T-helper 1 cell treated with Interleukin-12 subunit alpha and Interleukin-12 subunit beta and Interleukin-4 antibody, amounts not matched to agents 30 μg/mL and 1 μg/mL, for 36 hours (primary cell): ENCODE data around the gene ASB7.

Source experiments
- H3K27ac Mint-ChIP-seq: one replicate; pipeline ENCODE4 v1.8.0; 2021; ENCODE audit warnings: mild to moderate bottlenecking, mixed read lengths
- H3K27me3 Mint-ChIP-seq: one replicate; pipeline ENCODE4 v1.8.0; 2021; ENCODE audit warnings: low read depth, mixed read lengths
- H3K36me3 Mint-ChIP-seq: one replicate; pipeline ENCODE4 v1.8.0; 2021; ENCODE audit warnings: low read depth, mixed read lengths
- H3K4me1 Mint-ChIP-seq: one replicate; pipeline ENCODE4 v1.8.0; 2021; ENCODE audit warnings: low read depth, mixed read lengths
- H3K4me3 Mint-ChIP-seq: one replicate; pipeline ENCODE4 v1.8.0; 2021; ENCODE audit warnings: mild to moderate bottlenecking, moderate library complexity, mixed read lengths
- H3K9me3 Mint-ChIP-seq: one replicate; pipeline ENCODE4 v1.8.0; 2021; ENCODE audit warnings: mixed read lengths

Gene ASB7

GRCh38 chr15:100650685-100651084 lies 48.3 kb downstream of the ASB7 start:
- no peaks in the 10 kb centered on the region for H3K9me3 Mint-ChIP-seq
- no peak overlapping the region for H3K27ac Mint-ChIP-seq
- H3K27me3 Mint-ChIP-seq, result no peaks in the 10 kb centered on the region
- peaks cover 4% of the 10 kb centered on the region for H3K36me3 Mint-ChIP-seq
- no peak overlapping the region for H3K4me3 Mint-ChIP-seq
- H3K4me1 Mint-ChIP-seq, result no peaks in the 10 kb centered on the region

DNA sequence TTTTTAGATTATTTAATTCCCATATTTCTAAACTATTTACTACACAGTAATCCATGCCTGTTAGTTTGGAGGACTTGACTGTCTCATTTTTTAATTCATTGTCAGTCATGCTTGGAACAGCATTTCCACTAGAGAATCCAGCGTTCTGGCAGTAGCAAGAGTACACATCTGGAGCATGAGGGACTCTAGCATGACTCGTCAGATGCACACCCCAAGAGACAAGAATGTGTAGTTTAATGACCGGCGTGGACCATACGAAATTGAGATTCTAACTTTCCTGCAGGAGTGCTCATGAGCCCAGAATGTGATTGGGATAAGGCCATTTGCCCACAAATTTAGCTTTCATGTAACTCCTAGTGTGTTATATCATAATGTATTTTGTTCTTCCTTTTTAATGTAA lies 48.9 kb downstream of the ASB7 start:
- Mint-ChIP-seq H3K4me3 (no peak overlapping the region), H3K4me1 (no peaks in the 10 kb centered on the region), H3K27me3 (no peaks in the 10 kb centered on the region)

DNA sequence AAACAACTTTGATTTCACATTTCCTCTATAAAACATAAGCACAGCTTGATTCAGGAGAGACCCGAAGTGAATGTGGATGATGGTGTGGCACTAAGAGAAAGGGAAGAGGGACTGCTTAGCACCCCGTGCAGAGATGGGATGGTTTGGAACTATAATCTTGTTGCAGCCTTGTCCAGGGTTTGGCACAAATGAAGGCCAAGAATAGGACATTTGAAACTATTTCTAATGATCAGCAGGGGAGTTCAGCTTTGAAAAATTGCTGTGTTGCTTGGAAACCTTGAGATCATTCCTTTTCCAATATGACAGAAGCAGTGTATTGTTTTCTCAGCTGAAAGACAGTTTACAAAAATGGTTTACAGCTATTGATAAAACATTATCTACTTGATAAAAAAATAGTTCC lies 49.7 kb downstream of the ASB7 start:
- H3K9me3 Mint-ChIP-seq, result no peaks in the 10 kb centered on the region
- H3K27me3 Mint-ChIP-seq, result no peaks in the 10 kb centered on the region
- no peaks in the 10 kb centered on the region for H3K4me1 Mint-ChIP-seq
- H3K4me3 Mint-ChIP-seq, result no peak overlapping the region
- no peak overlapping the region for H3K27ac Mint-ChIP-seq
- H3K36me3 Mint-ChIP-seq, result peaks cover 4% of the 10 kb centered on the region

More for the DNA sequence above, 48.9 kb downstream of the ASB7 start:
- peaks cover 4% of the 10 kb centered on the region for H3K36me3 Mint-ChIP-seq
- H3K27ac Mint-ChIP-seq, result no peak overlapping the region
- no peaks in the 10 kb centered on the region for H3K9me3 Mint-ChIP-seq

DNA sequence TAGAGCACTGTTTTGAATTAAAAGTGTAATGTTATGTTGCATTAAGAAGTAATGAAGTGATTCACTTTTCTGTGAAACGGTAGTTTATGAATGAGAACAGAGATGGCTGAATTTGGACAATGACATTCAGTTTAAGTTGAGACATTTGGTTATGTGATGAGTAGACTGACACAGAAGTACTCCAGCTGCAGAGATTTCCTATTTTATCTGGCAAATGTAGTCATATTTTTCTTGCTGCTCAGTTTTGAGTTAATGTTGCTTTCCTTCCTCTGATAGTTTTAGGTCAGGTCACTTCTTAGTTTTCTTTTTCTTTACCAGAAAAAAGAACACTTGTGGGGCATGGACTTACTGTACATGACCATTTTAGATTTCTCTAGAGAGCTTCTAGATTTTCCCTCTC lies 51.2 kb downstream of the ASB7 start:
- Mint-ChIP-seq H3K27me3 (no peaks in the 10 kb centered on the region), H3K4me1 (no peaks in the 10 kb centered on the region), H3K4me3 (no peak overlapping the region), H3K27ac (no peak overlapping the region), H3K9me3 (no peaks in the 10 kb centered on the region), H3K36me3 (no peaks in the 10 kb centered on the region)

- no peaks in the 10 kb centered on the region for H3K9me3 Mint-ChIP-seq
- no peak overlapping the region for H3K27ac Mint-ChIP-seq
- H3K4me1 Mint-ChIP-seq, result no peaks in the 10 kb centered on the region
- no peaks in the 10 kb centered on the region for H3K36me3 Mint-ChIP-seq
- H3K27me3 Mint-ChIP-seq, result peaks cover 5% of the 10 kb centered on the region
- no peak overlapping the region for H3K4me3 Mint-ChIP-seq
Measured at GRCh38 chr15:100658895-100659294, 56.5 kb downstream of the ASB7 start.

- Mint-ChIP-seq H3K4me1 (no peaks in the 10 kb centered on the region), H3K36me3 (no peaks in the 10 kb centered on the region), H3K27ac (no peak overlapping the region), H3K9me3 (no peaks in the 10 kb centered on the region), H3K27me3 (peaks cover 20% of the 10 kb centered on the region), H3K4me3 (no peak overlapping the region)
Measured at GRCh38 chr15:100661156-100661555, 58.8 kb downstream of the ASB7 start.

- H3K27me3 Mint-ChIP-seq, result peaks cover 20% of the 10 kb centered on the region
- no peaks in the 10 kb centered on the region for H3K4me1 Mint-ChIP-seq
- H3K36me3 Mint-ChIP-seq, result no peaks in the 10 kb centered on the region
- no peak overlapping the region for H3K4me3 Mint-ChIP-seq
- H3K9me3 Mint-ChIP-seq, result no peaks in the 10 kb centered on the region
- no peak overlapping the region for H3K27ac Mint-ChIP-seq
Measured at GRCh38 chr15:100663086-100663914, 60.9 kb downstream of the ASB7 start.

DNA sequence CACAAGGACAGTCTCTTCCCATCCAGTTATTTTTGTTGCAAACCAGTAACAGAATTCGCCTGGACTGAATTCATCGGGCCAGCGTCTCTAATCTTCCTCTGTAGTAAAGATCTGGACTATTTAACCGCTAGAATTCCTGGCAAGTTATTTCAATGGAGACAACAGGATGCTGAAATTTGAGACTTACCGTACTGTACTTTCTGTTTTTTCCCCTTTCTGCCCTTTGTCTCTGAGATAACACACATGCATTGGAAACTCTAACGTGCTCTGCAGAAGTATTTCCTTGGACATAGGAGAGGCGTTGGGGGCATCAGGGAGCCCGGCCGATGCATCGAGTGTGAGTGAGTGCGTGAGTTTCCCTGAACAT lies 61.5 kb downstream of the ASB7 start:
- Mint-ChIP-seq H3K27me3 (peaks cover 20% of the 10 kb centered on the region), H3K36me3 (no peaks in the 10 kb centered on the region), H3K4me3 (no peak overlapping the region), H3K4me1 (no peaks in the 10 kb centered on the region), H3K9me3 (no peaks in the 10 kb centered on the region), H3K27ac (no peak overlapping the region)

DNA sequence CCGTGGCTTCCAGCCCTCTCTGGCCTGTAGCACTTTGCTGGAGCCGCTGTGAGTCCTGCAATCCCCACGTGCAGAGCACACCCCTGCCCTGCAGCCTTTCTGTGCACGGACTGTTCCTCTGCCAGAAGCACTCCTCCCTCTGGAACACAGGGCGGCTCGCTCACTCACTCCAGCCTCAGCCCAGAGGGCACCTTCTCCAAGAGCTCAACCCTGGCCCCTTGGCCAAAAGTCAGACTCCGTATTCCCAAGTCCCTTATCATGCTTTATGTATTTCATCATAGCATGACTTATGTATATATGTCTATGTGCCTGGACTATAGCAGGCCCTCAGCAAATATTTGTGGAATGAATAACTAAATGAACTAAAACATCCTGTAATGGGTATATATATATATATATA lies 63.2 kb downstream of the ASB7 start:
- Mint-ChIP-seq H3K4me1 (no peaks in the 10 kb centered on the region), H3K9me3 (no peaks in the 10 kb centered on the region), H3K27me3 (peaks cover 20% of the 10 kb centered on the region), H3K27ac (no peak overlapping the region), H3K4me3 (no peak overlapping the region), H3K36me3 (no peaks in the 10 kb centered on the region)

DNA sequence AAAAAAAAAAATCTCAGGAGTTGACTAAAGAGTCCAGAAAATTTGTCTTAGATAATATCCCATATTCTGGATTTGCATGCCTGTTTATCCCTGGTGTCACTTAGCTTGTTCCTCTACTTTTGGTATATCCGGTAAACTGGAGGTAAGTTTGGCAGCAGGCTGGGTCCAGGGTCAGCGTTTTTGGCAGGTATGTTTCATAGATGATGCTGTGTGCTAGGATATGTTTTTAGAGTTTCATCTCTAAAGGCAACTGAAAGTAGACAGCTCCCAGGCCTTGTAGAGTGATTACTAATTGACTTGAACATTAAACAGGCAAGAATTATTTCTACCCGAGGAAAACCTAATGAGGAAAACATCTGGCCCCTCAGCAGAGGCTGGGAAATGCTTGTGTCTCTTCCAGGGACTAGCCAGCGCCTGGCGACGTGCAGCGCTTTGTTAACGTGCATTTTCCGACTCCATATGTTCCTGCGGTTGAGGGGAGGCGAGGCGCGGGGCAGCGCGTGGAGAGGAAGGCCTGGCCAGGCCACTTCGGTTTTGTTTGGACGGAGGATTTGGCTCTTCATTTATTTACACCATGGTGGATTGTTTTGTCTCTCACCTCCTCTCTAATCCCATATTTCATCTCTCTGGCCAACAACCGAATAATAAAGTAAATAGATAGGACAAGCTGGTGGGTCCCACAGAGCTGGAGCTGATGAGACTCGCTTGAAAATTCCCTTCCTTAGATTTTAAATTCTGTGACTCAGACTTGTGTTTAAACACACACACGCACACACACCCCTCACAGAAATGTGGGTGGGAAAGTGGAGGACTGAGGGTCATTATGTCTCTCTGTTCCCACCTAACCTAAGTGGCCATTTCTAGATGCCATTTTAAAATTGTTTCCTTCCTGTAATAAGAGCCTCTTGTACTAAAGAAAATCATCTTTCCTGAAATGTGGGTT lies 65.3 kb downstream of the ASB7 start:
- no peak overlapping the region for H3K4me3 Mint-ChIP-seq
- H3K4me1 Mint-ChIP-seq, result no peaks in the 10 kb centered on the region
- no peaks in the 10 kb centered on the region for H3K9me3 Mint-ChIP-seq
- H3K36me3 Mint-ChIP-seq, result no peaks in the 10 kb centered on the region
- H3K27ac Mint-ChIP-seq, result no peak overlapping the region
- peaks cover 22% of the 10 kb centered on the region for H3K27me3 Mint-ChIP-seq

DNA sequence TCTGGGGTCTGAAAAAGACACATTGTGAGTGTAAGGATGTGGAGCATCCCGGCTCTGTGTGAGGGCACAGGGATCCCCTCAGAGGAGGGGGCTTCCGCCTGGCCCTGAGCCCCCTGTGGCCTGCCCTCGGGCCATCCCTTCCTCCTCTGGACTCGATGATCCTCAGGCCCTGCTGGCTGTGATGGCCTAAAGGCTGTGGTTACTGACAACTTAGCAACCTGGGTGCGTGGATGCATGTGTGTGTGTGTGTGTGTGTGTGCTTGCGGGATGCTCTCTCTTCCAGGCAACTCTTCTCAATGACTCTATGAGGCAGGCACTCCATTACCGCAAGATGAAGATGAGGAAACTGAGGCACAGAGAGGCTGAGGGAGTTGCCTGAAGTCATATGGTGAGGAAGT lies 66.0 kb downstream of the ASB7 start:
- no peaks in the 10 kb centered on the region for H3K9me3 Mint-ChIP-seq
- peaks cover 19% of the 10 kb centered on the region for H3K27me3 Mint-ChIP-seq
- H3K27ac Mint-ChIP-seq, result no peak overlapping the region
- H3K36me3 Mint-ChIP-seq, result no peaks in the 10 kb centered on the region
- no peak overlapping the region for H3K4me3 Mint-ChIP-seq
- no peaks in the 10 kb centered on the region for H3K4me1 Mint-ChIP-seq

DNA sequence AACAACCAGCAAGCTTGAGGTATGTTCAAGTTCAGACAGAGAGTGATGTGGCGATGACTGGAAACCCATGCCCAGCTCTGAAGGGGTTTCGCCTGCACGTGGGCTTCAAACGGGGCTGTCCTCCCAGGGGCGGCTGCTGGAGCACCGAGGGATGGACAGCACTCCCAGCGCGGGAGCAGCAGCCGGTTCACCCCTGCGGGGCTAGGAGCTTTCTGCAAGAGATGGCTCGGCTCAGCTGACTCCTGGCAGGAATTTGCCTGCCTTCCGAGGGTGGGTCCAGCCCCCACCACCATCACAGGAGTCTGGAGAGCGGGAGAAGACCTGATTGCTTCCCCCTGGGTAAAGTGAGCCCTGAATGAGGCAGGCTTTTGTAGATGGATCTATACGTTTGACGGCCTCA lies 66.9 kb downstream of the ASB7 start:
- Mint-ChIP-seq H3K36me3 (no peaks in the 10 kb centered on the region), H3K4me3 (no peak overlapping the region), H3K27me3 (peaks cover 15% of the 10 kb centered on the region), H3K4me1 (no peaks in the 10 kb centered on the region), H3K27ac (no peak overlapping the region), H3K9me3 (no peaks in the 10 kb centered on the region)

DNA sequence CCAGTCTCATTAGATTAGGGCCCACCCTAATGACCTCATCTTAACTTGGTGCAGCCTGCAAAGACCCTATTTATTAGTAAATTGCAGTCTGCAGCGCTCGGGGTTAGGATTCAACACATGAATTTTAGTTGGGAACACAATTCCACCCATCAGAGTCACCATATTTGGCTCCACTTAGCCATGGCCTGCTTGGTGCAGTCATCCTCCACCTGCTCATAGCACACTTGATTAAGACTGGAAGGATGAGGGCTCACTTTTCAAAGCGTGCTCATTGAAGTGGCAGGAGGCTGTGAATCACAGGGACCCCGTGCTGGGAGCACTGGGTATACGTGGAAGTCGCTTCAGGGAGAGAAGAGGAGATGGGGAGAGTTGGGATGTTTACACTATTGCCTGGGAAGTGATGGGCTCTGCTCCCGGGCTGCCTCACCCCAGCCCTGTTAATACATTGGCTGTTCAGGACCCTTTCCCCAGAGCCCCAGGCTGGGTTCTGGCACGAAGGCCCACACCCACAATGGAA lies 68.2 kb downstream of the ASB7 start:
- Mint-ChIP-seq H3K27ac (no peak overlapping the region), H3K36me3 (no peaks in the 10 kb centered on the region)

GRCh38 chr15:100671124-100671680 lies 68.8 kb downstream of the ASB7 start:
- Mint-ChIP-seq H3K27ac (no peak overlapping the region), H3K9me3 (peaks cover 5% of the 10 kb centered on the region), H3K4me1 (no peaks in the 10 kb centered on the region), H3K36me3 (no peaks in the 10 kb centered on the region), H3K4me3 (no peak overlapping the region), H3K27me3 (peaks cover 14% of the 10 kb centered on the region)

More for the DNA sequence above, 68.2 kb downstream of the ASB7 start:
- H3K27me3 Mint-ChIP-seq, result peaks cover 9% of the 10 kb centered on the region
- H3K4me1 Mint-ChIP-seq, result no peaks in the 10 kb centered on the region
- peaks cover 5% of the 10 kb centered on the region for H3K9me3 Mint-ChIP-seq
- no peak overlapping the region for H3K4me3 Mint-ChIP-seq
